ENCODE measurements around the gene CNGA3.
"Not testable (repeated sequence)": the region's sequence is repeated elsewhere in the genome, so short reads cannot be mapped to it uniquely, and the experiment has no call there.

The CNGA3 gene

DNA sequence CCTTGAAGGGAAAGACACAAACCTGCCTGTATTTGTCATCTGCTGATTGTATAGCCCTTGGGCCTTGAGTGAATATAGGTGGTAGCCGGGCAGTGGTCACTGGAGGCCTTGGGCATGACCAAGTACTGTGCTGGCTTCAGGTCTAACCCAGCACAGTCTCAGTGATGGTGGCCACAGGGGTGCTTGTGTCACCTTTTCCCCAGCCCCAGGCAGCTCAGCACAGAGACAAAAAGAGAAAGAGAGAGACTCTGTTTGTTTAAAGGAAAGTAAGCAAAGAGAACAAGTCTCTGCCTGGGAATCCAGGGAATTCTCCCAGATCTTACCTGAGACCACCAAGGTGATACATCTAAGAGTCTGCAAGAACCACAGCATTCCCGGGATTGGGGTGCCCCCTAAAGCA lies 59.0 kb downstream of the CNGA3 start:
- DNase-seq, result no peak

DNA sequence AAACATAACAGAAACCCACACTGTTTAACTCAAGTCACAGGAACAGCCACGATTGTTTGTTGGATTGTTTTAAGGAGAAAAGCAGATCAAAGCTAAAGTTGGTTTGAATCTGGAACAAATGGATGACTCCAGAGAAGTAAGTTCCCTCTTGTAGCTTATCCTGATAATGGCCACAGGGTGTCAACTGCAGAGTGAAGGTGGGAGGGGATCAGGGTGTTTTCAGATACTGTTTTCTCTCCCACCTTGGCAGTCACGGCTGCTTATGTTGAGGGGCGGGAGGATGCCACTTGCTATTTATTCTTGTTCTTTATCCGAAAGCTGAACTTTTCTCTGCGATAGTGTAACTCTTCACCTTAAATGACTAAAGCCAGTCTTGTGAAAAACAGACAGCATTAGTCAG lies 61.9 kb downstream of the CNGA3 start:
- DNase-seq, result no peak

DNA sequence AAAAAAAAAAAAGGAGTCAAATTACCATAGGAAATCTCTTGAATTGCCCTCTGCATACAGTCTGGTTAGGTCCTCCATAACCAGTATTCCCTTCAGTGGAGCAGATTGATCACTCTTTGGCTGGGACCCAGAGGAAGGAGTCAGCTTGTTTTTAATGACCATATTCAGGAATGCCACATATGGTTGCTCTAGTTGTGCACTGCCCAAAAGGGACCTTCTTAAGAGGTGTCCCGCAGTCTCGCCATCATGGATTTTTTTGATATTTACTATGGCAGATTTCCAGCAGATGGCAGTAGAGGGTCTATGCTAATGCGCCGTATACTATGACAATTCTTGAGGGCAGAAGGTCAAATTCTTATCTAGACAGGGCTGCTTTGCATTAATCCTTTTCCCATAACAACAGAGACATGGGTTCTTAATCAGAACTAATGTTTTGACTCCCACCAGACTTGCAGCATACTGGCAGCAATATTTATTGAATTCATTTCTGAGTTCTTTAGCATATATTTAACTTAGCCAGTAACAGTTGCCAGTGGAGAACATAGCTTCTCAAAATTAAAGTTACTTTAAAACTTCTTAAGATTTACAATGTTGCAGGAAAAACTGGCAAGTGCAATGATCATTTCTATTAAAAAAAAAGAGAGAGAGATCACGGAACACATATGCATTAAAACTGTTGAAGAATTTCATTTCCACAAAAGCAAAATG lies 66.6 kb downstream of the CNGA3 start:
- no peak for DNase-seq

DNA sequence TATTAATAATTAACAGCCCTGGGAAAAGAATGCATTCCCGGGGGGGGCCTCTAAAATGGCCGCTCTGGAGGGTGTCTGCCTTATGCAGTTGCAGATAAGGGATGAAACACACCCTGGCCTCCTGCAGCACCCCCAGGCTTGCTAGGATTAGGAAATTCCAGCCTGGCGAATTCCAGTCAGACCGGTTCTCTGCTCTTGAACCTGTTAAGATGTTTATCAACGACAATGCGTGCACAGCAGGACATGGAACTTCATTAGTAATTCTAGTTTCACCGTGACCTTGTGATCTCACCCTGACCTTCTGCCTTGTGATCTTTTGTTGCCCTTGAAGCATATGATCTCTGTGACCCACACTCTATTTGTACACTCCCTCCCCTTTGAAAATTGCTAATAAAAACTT lies 68.0 kb downstream of the CNGA3 start:
- DNase-seq, result not testable (repeated sequence)

DNA sequence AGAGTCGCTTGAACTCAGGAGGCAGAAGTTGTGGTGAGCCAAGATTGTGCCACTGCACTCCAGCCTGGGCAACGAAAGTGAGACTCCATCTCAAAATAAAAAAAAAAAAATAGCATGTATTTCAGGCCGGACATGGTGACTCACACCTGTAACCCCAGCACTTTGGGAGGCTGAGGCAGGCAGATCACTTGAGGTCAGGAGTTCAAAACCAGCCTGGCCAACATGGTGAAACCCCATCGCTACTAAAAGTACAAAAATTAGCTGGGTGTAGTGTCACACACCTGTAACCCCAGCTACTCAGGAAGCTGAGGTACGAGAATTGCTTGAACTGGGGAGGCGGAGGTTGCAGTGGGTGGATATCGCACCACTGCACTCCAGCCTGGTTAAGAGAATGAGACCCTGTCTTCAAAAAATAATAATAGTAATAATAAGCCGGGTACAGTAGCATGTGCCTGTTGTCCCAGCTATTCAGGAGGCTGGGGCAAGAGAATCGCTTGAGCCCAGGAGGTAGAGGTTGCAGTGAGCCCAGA lies 69.5 kb downstream of the CNGA3 start:
- not testable (repeated sequence) for DNase-seq

DNA sequence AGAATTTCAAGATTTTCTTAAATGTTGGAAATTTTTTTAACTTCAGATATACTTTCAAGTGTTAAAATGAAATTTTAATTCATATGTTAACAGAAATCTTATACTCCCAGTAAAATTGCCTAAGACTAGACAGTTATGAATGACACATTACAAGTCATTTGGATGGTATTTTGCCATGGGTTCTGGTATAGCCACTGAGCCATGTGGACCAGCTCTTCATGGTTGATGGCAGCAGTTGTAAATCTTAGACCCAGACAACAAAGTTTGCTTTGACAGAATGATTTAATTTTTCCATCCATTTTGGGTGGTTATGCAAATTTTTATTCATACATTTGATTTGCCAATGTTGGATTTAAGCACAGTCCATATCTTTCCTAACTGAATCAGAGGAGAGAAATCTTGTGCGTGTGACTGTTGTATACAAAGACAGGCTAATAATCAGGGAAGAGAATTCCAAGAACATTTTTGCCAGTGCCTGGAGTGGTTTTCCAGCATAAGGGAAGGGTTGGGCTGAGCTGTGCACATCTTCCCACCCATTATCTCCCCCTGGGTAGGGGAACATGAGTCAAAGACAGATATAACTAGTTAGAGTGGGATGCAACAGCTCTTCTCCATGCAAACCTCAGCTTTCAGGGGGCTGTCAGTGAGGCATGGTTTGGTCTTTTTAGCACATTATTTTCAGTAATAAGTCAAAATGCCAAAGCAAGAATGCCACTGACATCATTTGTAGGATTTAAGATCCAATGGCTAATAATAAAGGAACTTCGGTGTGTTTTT lies 70.3 kb downstream of the CNGA3 start:
- no peak for DNase-seq

DNA sequence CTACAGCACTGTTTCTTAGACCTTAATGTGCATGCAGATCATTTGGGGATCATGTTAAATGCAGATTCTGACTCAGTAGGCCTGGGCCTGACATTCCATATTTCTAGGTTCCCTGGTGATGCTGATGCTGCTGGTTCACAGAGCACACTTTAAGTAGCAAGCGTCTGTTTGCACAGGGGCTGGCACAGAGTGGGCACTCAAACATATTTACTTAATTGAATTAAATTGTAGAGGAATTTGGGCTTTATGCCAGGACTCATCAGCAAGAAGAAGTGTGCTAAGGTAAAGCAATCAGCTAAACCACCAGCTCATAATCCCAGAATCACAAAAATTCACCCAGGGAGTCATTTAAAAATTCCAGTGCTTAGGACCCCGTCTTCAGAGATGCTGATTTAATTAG lies 73.3 kb downstream of the CNGA3 start:
- DNase-seq, result no peak

DNA sequence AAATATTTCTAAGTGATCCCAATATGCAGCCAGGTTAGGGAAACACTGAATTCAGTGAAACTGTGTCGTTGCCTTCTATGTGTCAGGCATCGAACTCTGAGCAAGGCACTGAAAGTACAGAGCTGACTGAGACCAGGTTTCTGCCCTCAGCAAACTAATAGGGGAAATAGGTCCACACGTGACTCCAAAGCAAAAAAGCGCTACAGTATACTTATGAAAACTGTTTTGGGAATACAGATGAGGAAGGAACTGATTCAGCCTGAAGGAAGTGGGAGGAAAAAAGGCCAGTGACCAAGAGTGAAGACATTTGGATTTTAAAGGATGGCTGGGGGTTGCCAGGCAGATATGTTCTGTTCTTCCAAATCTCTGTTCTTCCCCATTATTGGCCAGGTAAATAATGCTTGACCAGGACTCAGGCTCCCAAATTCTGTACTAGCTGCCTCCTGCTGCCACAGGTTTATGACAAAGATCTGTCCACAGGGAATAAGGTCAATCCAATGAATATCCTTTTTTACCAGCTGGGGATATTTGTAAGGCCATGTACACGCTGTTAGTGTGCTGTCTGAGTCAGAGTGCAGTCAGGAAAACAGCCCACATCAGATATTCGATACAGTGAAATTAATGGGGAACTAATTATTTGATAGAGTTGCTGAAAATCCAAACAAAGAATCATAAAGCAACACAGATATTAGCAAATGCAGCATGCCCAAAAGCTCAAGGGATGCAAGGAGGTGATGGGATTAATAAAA lies 73.9 kb downstream of the CNGA3 start:
- DNase-seq, result no peak

DNA sequence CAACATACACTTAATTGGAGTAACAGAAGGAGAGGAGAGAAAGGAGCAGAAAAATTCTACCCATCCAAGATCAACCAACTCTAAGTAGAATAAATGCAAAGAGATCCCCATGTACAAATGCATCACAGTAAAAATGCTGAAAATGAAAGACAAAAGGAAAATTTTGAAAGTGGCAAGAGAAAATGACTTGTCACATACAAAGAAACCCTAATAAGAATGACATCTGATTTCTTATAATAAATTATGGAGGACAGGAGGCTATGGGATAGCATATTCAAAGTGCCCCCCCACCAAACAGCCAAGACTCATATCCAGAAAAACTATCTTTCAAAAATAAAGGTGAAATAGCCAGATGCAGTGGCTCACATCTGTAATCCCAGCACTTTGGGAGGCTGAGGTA lies 76.2 kb downstream of the CNGA3 start:
- no peak for DNase-seq

DNA sequence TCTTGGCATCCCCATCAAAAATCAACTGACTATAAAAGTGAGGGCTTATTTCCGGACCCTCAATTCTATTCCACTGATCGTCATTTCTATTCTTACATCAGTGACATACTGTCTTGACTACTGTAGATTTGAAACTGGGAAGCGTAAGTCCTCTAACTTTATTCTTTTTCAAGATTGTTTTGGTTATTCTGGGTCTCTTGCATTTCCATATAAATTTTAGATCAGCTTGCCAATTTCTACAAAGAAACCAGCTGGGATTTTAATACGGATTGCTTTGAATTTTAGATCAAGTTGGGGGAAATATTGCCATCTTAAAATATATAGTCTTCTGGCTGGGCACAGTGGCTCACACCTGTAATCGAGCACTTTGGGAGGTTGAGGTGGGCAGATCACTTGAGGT lies 80.5 kb downstream of the CNGA3 start:
- no peak for DNase-seq

DNA sequence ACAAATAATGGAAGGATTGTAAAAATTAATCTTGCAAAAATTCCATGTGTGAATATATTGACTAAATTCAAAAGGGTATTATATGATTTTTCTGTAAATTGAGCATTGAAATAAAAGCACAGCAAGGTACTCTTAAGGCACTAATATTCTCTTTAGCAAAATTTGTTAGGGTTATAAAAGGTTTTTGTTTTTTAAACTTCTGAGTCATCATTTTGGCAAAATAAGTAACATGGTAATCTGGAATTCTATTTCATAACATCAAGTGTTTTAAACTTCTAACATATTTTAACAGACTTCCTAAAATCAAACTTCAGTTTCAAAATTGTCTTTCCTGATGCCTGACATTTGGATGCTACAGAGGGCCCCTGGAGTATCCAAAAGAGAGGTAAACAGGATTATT lies 85.9 kb downstream of the CNGA3 start:
- DNase-seq, result no peak

DNA sequence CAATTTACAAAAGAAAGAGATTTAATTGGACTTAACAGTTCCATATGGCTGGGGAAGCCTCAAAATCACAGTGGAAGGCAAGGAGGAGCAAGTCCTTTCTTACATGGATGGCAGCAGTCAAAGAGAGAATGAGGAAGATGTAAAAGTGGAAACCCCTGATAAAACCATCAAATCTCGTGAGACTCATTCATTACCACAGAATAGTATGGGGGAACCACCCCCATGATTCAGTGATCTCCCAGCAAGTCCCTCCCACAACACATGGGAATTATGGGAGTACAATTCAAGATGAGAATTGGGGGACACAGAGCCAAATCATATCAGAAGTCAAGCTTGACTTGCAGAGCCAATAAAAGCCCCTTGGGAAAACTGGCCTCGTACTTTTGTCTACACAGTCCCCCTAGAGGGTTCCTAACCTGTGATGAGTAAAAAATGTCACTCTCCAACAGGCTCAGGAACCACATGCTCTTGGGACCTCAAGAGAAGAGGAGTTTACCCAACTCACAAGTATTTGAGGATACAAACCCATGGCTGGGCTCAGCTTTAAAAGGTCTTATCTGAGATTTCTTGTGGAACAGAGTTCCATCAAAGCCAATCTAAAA lies 87.2 kb downstream of the CNGA3 start:
- no peak for DNase-seq

DNA sequence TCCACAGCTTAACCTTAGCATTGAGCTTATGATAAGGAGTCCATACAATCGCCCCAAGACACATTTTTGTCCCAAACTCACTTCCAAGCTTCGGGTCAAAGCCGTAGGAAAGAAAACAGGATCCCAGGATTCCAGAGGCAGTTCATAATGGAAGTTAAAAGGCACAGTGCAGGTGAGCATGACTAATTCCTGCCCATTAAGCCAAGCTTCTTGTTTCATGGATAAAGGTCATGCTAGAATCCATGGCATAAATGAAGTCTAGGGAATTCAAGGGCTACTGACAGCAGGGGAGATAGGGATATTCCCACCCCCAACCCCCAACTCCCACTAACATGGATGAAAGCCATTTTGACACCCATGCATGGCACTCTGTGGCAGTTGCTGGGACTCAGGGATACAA lies 88.2 kb downstream of the CNGA3 start:
- no peak for DNase-seq

DNA sequence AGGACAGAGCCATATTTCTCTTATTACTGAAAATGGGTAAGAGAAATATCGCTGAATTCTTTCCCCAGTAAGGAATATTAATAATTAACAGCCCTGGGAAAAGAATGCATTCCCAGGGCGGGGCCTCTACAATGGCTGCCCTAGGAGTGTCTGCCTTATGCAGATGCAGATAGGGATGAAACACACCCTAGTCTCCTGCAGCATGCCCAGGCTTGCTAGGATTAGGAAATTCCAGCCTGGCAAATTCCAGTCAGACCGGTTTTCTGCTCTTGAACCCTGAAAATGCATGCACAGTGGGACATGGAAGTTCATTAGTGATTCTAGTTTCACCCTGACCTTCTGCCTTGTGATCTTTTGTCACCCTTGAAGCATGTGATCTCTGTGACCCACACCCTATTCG lies 89.4 kb downstream of the CNGA3 start:
- not testable (repeated sequence) for DNase-seq

DNA sequence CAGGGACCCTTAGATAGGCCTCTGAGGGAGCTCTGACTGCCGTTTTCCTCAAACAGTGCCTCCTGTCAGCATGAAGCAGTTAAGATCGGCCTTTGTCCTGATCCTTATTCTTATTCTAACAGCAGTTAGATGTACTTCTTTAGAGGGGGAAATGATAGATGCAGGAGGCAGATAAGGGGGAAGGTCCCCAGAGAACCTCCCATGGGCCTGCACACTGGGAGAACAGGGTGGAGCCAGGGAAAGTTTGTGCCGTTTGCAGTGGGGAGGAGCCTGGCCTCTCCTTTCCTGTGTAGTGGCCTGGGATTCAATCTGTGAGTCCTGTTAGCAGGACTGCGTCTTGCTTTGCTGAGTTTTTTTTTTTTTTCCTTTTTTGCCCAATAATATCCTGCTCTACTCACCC lies 90.5 kb downstream of the CNGA3 start:
- DNase-seq, result no peak

DNA sequence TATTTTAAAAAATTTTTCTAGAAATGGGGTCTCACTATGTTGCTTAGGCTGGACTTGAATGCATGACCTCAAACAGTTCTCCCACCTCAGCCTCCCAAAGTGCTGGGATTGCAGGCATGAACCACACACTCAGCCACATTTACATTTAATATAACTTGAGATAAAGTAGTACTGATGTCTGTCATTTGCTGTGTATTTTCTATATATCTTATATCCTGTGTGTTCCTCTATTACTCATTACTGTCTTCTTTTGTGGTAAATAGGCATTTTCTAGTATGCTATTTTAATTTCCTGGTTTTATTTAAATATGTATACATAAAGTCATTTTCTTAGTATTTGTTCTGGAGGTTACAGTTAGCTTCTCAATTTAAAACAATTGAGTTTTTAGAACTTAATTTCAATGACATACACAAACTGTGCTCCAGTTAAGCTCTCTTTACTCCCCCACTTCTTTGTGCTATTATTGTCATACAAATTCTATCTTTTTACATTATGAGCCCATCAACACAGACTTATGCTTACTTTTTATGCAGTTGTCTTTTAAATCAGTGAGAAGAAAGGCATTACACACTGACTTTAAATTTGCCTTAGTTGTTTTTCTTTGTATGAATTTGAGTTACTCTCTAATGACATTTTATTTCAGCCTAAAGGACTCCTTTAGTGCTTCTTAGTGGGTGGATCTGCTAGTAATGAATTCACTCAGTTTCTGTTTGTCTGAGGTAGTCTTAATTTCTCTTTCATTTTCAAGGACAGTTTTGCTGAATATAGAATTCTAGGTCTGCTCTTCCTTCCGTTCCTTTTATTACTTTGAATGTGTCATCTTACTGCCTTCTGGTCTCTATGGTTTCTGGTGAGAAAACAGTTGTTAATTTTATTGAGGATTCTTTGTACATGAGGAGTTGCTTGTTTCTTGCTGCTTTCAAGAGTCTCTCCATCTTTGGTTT lies 92.2 kb downstream of the CNGA3 start:
- DNase-seq, result no peak

DNA sequence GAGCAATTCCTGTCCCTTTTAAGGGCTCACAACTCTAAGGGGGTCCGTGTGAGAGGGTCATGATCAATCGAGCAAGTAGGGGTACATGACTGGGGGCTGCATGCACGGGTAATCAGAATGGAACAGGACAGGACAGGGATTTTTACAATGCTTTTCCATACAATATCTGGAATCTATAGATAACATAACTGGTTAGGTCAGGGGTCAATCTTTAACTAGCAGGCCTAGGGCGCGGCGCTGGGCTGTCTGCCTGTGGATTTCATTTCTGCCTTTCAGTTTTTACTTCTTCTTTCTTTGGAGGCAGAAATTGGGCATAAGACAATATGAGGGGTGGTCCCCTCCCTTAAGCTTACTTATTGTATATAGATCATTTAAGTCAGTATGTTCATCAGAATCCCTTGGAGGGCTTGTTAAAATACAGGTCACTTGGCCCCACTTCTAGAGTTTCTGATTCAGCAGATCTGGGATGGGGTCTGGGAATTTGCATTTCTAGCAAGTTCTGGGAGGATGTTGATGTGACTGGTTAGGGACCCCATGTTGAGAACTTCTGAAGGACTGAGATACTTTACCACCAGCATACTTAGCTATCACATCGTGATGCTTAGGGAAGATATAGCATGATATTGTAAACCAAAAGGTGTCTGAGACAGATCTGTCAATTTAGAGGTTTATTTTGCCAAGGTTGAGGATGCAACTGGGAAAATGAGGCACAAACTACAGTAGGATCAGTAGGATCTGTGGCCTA lies 95.6 kb downstream of the CNGA3 start:
- no peak for DNase-seq

DNA sequence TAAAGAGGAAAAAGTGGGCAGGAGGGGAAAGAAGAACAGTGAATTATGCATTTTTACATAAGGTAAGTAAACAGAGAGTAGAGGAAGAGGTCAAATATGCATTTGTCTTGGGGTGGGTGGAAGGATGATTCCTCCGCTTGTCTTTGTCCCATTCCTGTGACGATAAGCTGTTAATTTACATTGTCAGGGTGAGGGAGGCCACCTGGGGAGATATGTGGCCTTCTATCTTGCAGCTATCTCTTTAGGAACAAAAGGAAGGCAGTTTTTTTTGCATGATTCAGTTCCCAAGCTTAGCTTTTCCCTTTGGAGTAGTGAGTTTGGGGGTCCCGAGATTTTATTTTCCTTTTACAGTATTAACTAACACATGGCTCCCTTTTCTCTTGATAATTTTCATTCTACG lies 96.2 kb downstream of the CNGA3 start:
- DNase-seq, result no peak

DNA sequence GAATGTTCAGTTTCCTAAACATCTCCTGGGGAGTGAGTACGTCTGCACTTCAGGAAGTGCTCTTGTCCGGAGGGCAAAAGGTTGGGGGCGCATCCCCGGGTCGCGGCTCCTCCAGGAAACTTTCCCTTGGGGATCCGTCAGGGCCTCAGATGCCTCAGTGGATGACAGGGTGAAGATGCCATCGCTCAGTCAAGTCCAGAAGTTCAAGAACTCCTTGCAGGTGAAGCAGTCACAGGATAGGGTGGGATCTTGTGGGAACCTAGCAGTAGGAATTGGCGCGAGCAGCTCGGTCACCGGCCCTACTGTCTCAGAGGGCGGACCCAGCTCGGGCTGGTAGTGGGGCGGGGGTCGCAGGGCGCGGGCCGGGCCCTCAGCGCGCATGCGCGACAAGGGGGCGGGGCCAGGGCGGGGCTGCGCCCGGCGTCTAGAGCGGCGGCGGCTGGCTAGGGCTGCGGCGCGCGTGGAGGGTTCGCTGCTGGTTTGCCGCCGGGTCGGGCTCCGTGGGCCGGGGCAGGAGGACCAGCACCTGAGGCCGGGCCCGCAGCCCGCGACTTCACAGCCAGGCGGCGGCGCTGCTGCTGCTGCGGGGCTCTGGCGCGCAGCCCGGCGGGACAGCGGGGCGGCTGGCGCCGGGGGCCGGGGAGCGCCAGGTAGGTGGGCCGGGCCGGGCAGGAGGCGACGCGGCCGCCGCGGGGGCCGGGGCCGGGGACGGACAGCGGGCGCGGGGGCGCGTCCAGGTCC lies 98.3 kb downstream of the CNGA3 start, which contains the start of gene INPP4A:
Gene INPP4A (plus strand): TSS at position 423 of the 741 bp plus-strand sequence. CDS start 75,191 bp downstream, outside the sequence.
- peak; percentile 50 for DNase-seq

DNA sequence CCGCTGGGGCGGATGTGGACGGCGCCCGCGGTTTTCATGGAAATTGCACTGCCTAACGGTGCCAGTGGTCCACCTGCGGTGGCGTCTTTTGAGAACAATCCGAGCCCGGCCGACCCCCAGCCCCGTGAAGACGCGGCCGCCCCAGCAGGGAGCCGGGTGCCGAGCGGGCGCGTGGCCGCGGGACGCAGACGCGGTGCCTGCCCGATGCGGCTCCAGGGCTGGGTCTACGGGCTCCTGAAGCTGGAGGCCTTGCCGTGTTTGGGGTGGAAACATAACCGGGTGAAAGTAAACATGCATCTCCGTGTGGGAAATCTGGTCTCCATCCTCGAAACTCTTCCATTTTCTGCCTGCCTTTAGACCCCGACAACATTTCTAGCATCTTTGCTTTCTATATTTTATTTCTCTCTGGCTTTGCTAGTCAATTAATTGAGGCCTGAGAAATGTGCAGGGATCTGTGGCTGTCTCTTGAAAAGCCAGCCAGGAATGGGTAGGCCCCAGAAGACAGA lies 99.0 kb downstream of the CNGA3 start:
- peak; percentile 11 for DNase-seq

Measured in T1000 (cell line).